HCT116 (cell line): ENCODE measurements around the gene ALDH3A2.

Experiments
- ATF3 ChIP-seq: IDR thresholded peaks from 2 replicates; pipeline ENCODE4 v1.6.1; 2012
- CBX3 ChIP-seq: IDR thresholded peaks from 2 replicates; pipeline ENCODE4 v1.6.1; 2012; ENCODE audit warnings: low read depth
- CEBPB ChIP-seq: IDR thresholded peaks from 2 replicates; pipeline ENCODE4 v1.6.1; 2012; ENCODE audit warnings: low read depth
- CTCF ChIP-seq, 3 experiments: fragments of 200-600 bp in 1 of 3; sonication (generic) in 1 of 3; IDR thresholded peaks in 2 of 3; conservative IDR thresholded peaks in 1 of 3; 2 replicates each; pipeline ENCODE4 v1.5.1; 2012 to 2017; ENCODE audit warnings: low read depth in 2 of 3, low read length in 2 of 3, antibody characterized with exemption in 1 of 3, borderline replicate concordance in 1 of 3, control low read depth in 1 of 3, mild to moderate bottlenecking in 1 of 3, mixed read lengths in 1 of 3, mixed run types in 1 of 3, moderate library complexity in 1 of 3; ENCODE audit not compliant: insufficient read depth in 1 of 3
- EGR1 ChIP-seq: IDR thresholded peaks from 2 replicates; pipeline ENCODE4 v1.6.1; 2012; ENCODE audit warnings: low read depth
- EZH2 ChIP-seq: fragments of 200-600 bp; sonication (generic); IDR thresholded peaks from 2 replicates; pipeline ENCODE4 v1.6.1; 2017; ENCODE audit warnings: antibody characterized with exemption, mixed run types
- FOSL1 ChIP-seq: IDR thresholded peaks from 2 replicates; pipeline ENCODE4 v1.6.1; 2012; ENCODE audit warnings: low read depth
- MAX ChIP-seq: IDR thresholded peaks from 2 replicates; pipeline ENCODE4 v1.6.1; 2012
- POLR2A ChIP-seq: IDR thresholded peaks from 2 replicates; pipeline ENCODE4 v1.7.0; 2011; ENCODE audit warnings: borderline replicate concordance; ENCODE audit not compliant: insufficient read depth, insufficient read length; ENCODE audit errors: extremely low read depth
- POLR2AphosphoS5 ChIP-seq: IDR thresholded peaks from 2 replicates; pipeline ENCODE4 v1.6.1; 2011; ENCODE audit warnings: mild to moderate bottlenecking, low read depth, low read length, moderate library complexity
- RAD21 ChIP-seq: IDR thresholded peaks from 2 replicates; pipeline ENCODE4 v1.6.1; 2012; ENCODE audit warnings: low read depth, mild to moderate bottlenecking

- TF ChIP-seq ATF3 (no peak), EZH2 (no peak), CEBPB (no peak), CTCF (IDR thresholded peaks at IDR 0.05 in 2 of 3, conservative IDR thresholded peaks at IDR 0.05 in 1 of 3; ENCODE audit: borderline replicate concordance in 1 of 3, insufficient read depth in 1 of 3, low read depth in 2 of 3, low read length in 2 of 3) (no peak), FOSL1 (no peak), POLR2AphosphoS5 (no peak), POLR2A (no peak), RAD21 (no peak), CBX3 (no peak), EGR1 (no peak), MAX (no peak)
Observed at GRCh38 chr17:19631905-19632304, 16.6 kb upstream of the ALDH3A2 start.
